Hippocampal formation (tissue), 2 donors: ENCODE measurements around the gene EIPR1.
A peak's percentile ranks its signal among the peaks of the same experiment; 100 is the strongest.
"Not testable (repeated sequence)": the region's sequence is repeated elsewhere in the genome, so short reads cannot be mapped to it uniquely, and the experiment has no call there.

Source experiments
- DNase-seq, 2 donors: peaks; one replicate each; lab custom pipeline; 2025; lab: John Stamatoyannopoulos, UW

Gene EIPR1

GRCh38 chr2:3288470-3289170 is 89.0 kb downstream of the EIPR1 start:
- DNase-seq = peak in 1 of 2 donors; percentile 23

GRCh38 chr2:3287896-3288295 is 89.7 kb downstream of the EIPR1 start:
- no peak for DNase-seq

GRCh38 chr2:3286646-3287036 is 91.0 kb downstream of the EIPR1 start:
- not testable (repeated sequence) for DNase-seq

- DNase-seq = no peak
These were observed 91.5 kb downstream of the EIPR1 start for GRCh38 chr2:3285901-3286645.

DNA sequence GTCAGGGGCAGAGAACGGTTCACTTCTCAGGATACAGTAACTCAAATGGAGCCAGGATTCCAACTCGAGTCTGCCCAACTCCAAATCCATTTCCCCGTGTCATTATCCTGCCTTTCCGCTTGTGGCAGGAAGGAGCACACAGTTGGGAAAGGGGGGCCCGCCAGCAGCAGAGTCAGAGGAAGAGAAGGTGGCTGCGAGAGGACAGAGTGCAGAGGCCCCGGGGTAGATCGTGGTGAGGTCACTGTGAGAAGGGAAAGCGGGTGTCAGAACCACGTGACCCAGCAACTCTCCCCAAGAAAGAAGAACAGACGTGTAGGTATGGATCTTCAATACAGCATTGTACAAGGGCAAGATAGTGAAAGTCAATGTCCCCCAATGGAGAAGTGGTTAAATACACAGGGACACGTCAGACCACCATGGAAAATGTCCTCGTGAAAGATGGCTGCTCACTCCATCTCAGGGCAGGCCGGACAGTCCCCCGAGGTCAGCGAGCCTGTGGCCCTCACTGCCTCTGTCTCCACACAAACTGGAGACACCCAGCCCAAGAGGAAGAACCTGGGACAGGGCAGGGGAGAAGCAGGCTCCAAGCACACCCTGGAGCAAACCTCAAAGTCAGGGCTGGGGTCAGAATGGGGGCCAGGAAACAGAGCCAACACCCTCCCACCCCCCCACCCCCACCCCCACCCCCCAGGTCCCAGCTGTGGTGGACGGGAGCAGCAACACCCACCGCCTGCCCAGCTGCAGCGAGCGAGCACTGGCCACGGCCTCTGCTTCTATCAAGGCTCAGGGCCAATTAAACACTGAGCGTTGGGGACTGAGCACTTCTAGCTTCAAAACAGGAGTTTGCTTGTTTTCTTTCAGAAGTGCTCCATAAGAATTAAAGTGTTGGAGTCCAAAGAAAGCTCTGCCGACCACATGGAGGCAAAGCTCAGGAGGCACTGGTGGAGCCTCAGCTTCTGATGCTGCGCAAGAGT is 92.7 kb downstream of the EIPR1 start:
- DNase-seq = no peak

DNA sequence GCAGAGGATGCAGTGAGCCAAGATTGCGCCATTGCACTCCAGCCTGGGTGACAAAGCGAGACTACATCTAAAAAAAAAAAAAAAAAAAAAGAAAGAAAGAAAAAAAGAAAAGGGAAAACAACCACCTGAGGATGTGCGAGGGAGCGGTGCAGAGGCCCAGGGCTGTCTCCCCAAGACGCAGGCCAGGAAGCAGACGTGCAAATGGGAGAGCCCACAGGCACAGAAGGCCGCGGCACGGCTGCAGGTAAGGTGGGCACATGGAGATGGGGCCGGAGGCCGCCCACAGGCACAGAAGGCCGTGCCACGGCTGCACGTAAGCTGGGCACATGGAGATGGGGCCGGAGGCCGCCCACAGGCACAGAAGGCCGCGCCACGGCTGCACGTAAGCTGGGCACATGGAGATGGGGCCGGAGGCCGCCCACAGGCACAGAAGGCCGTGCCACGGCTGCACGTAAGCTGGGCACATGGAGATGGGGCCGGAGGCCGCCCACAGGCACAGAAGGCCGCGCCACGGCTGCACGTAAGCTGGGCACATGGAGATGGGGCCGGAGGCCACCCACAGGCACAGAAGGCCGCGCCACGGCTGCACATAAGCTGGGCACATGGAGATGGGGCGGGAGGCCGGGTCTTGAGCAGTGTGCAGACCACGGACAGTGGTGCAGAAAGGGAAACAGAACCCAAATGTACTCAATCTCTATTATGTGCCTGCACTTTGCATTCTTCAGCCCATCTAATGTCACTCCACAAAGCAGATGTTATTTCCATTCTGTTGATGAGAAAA is 93.6 kb downstream of the EIPR1 start:
- DNase-seq = not testable (repeated sequence)

DNA sequence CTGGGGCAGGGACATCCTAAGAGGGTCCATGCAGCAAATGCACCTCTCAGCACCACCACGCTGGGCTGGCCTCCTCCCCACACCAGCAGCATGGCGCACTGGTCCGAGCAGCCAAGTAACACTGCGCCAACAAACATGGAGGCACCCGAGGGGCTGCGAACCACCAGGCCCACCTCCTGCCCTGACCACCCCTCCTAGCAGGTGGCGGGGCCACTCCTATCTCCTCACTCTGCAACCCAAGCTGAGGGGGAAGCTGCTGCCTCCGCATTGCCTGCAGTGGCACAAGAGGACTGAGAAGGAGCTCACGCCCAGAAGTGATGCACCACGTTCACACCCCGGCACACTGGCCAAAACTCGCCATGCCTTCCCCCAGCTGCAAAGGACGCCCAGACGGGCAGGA is 94.4 kb downstream of the EIPR1 start:
- no peak for DNase-seq

DNA sequence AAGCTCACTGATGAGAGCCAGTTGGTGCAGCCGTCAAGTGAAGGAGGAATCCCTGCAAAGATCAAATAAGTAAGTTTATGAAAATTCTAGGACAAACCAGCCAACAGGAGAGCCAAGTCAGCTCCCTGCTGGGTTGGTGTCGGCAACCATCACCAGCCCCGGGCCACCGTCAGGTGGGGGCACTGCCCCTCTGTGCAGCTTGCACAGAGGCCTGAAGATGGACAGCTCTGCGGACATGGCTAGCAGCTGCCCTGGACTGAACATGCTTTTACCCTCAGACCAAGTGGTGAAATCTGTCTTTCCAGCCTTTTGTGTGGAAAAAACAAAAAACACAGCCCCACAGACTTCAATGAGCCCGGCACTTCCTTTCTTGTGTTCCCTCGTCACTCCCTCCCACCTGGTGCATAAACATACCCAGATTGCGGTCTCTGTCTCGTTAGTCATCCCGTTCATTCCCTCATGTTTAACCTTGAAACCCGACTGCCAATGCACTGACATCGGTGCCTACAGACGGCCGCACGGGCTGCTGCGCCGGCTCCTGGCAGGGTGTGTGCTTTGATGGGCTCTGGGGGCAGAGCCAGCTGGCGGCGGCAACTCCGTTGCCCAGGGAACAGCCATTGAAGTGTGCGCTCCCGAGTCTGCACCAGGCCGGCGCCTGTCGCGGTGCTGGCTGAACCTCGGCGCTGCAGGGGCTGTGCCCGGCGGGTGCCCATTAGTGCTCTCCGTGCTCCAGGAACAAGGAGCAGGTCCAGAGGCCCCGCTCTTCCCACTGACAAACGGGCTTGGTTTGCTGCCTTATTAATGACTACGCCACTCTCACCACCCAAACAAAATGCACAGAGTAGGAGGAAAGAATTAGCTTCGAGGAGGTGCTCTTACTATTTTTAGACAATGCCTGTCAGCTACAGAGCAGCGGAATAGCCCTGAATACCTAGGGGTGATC is 95.3 kb downstream of the EIPR1 start:
- peak; percentile 64 to 71 for DNase-seq

GRCh38 chr2:3280683-3281520 is 96.7 kb downstream of the EIPR1 start:
- no peak for DNase-seq

DNA sequence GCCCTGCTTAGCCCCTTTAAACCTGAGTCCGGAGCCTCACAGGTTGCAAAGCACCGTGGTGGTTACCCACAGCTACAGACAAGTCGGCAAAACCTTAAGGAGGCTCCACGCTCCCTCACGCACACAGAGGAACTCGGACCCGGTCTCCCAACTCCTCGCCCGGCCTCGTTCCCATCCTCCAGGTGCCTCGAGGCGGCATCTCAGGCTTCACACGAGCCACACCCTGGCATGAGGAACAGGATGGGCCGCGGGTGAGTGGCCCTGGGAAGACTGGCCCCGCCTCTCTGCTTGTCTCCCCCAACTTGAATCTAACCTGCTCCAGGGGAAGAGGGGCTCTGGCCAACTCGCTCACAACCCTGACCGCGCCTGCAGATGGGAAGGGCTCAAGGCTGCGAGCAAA is 97.4 kb downstream of the EIPR1 start:
- no peak for DNase-seq

GRCh38 chr2:3279236-3279960 is 98.2 kb downstream of the EIPR1 start:
- DNase-seq = no peak

DNA sequence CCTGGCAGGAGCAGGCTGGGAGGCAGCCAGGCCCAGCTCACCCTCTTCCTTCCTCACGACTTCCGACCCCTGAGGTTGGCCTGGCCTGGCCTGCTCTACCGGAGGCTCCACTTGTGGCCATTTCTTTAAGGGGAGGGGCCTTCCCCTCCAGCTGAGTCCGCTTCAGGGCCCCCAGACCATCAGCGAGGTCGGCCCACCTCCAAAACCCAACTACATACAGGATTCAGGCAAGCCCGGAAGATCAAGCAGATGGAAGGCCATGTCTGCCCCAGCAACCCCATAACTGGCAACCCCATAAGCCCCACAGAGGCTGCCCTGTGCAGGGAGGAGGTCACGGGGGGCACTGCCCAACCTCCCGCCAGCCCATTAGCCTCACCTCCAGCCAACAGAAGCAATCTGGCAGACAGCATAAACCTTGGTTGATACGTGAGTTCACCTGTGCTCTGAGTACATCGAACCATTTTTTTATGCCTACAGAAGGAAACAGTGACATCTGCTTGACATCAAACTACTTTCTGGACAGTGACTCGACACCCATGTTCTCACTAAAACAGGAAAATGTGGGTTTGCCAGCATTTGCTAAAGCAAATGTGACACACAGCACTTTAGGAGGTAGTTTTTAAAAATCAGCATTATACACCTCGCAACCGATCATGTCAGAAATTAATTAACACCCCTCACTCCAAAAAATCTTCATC is 98.9 kb downstream of the EIPR1 start:
- DNase-seq = no peak

GRCh38 chr2:3277748-3278520 is 99.7 kb downstream of the EIPR1 start:
- no peak for DNase-seq

DNA sequence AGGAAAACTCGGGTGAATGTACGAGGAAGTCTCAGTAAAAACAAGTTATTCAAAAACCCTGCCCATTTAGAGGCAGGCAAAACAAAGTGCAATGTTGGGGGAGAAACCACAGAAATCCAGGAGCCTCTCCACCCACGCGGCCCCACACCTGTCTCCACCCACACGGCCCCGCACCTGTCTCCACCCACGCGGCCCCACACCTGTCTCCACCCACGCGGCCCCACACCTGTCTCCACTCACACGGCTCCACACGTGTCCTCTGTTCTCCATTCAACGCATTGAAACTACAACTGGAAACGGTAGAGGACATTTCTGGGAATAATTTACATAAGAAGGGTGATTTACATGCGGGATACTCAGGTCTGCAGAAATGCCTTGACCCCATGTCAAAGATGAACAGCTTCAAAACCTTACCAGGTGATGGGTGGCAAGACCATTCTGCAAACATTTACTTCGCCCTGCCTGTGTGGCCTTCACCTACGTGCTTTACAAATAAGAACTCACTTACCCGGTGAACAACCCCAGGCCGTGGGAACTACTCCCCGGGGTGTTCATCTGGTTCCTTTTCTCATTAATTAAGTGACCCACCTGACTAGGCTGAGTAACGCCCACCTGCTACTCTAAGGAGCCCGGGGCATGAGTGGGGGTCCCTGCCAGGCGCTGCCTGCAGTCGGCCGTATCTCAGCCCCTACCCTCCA is 100.4 kb downstream of the EIPR1 start:
- no peak for DNase-seq

DNA sequence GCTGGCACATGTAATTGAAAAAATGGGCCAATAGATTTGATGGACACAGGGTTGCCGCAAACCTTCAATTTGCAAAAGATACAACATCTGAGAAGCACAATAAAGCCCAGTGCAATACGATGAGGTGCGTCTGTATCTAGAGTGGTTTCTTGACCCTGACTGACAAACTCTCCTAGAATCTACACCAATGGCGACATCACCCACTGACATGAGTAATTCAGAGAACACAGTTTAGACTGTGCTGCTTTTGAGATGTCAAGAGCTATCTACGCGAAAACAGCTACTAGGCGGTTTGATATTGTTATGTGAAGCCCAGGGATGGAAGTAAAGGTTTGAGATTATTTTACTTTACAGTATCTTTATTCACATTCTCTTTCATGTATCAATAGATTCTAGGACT is 104.9 kb downstream of the EIPR1 start:
- DNase-seq = no peak

DNA sequence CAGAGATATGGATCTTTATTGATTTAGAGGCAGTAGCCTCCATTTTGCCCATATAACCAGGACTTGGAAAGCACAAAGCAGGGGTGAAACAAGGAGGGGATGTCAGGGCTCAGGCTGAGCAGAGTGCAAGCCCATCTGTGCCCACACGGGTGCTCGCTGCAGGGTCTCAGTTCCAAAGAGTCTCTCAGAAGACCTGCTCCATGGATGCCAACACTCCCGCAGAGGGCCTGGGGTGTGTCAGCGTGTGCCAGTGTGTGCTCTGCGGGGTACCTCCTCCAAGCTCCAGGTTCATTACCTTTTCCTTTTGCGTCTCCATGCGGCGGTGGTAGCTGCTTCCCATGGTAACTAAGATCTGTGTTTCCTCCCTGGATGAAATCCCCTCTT is 107.5 kb downstream of the EIPR1 start:
- DNase-seq = no peak
